DMS53 (cell line): ENCODE results near the gene PLEKHA5.
"Not testable (repeated sequence)": the region's sequence is repeated elsewhere in the genome, so short reads cannot be mapped to it uniquely, and the experiment has no call there.

Experiments
- DNase-seq: peaks from one replicate; lab custom pipeline; 2025; lab: John Stamatoyannopoulos, UW

PLEKHA5 gene

GRCh38 chr12:19277711-19278110 is 148.2 kb downstream of the PLEKHA5 start:
- DNase-seq: no peak

- DNase-seq: no peak
Measured at GRCh38 chr12:19278407-19278806, 148.9 kb downstream of the PLEKHA5 start.

- DNase-seq: no peak
Measured at GRCh38 chr12:19282133-19282699, 152.7 kb downstream of the PLEKHA5 start.

- DNase-seq: no peak
Measured at GRCh38 chr12:19284658-19285057, 155.1 kb downstream of the PLEKHA5 start.

GRCh38 chr12:19285793-19286448 is 156.4 kb downstream of the PLEKHA5 start:
- DNase-seq: peak; percentile 31

- no peak for DNase-seq
Measured at GRCh38 chr12:19287302-19287701, 157.8 kb downstream of the PLEKHA5 start.

GRCh38 chr12:19288161-19288560 is 158.6 kb downstream of the PLEKHA5 start:
- DNase-seq: no peak

GRCh38 chr12:19288603-19289244 is 159.2 kb downstream of the PLEKHA5 start:
- peak; percentile 79 for DNase-seq

GRCh38 chr12:19298836-19299605 is 169.5 kb downstream of the PLEKHA5 start:
- no peak for DNase-seq

GRCh38 chr12:19299765-19300164 is 170.2 kb downstream of the PLEKHA5 start:
- DNase-seq: peak; percentile 88

- DNase-seq: no peak
Measured at GRCh38 chr12:19301223-19301622, 171.7 kb downstream of the PLEKHA5 start.

- peak; percentile 42 for DNase-seq
Measured at GRCh38 chr12:19301688-19302087, 172.2 kb downstream of the PLEKHA5 start.

- no peak for DNase-seq
Measured at GRCh38 chr12:19302100-19302640, 172.6 kb downstream of the PLEKHA5 start.

GRCh38 chr12:19303496-19303895 is 174.0 kb downstream of the PLEKHA5 start:
- no peak for DNase-seq

- no peak for DNase-seq
Measured at GRCh38 chr12:19304149-19304750, 174.7 kb downstream of the PLEKHA5 start.

GRCh38 chr12:19305621-19306020 is 176.1 kb downstream of the PLEKHA5 start:
- DNase-seq: not testable (repeated sequence)

- no peak for DNase-seq
Measured at GRCh38 chr12:19306366-19306765, 176.8 kb downstream of the PLEKHA5 start.

GRCh38 chr12:19307451-19307850 is 177.9 kb downstream of the PLEKHA5 start:
- DNase-seq: no peak

GRCh38 chr12:19311165-19311564 is 181.6 kb downstream of the PLEKHA5 start:
- no peak for DNase-seq

- DNase-seq: no peak
Measured at GRCh38 chr12:19312637-19313036, 183.1 kb downstream of the PLEKHA5 start.

GRCh38 chr12:19316425-19316824 is 186.9 kb downstream of the PLEKHA5 start:
- no peak for DNase-seq

- DNase-seq: no peak
Measured at GRCh38 chr12:19322376-19322775, 192.8 kb downstream of the PLEKHA5 start.
